ENCODE results near the gene PTAFR.

DNA sequence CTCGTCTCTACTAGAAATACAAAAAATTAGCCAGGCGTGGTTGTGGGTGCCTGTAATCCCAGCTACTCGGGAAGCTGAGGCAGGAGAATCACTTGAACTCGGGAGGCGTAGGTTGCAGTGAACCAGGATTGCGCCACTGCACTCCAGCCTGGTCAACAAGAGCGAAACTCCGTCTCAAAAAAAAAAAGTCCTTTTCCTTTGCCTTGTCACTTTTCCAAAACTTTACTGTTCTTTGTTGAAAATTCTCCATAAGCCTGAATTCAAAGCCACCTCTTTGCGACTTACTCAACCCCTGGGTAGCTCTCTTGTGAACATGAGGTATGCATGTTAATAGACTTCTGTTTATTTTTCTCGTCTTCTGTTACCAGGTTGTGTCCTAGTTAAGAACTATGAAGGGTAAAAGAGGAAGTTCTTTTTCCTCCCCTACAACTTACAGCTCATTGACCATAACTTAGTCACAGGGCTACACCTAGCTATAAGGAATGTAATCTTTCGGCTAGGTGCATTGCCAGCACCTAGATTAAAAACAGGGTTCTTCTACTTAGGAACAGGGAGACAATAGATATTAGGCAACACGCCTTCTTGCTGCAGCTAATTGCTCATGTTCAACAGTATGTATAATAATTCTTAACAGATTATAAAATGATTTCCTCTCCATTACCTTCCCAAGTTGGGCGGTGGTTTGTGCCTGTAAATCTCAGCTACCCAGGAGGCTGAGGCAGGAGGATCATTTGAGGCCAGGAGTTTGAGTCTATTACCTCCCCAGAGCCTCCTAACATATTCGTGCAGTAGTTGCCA is 40.9 kb downstream of the PTAFR start:
- TF ChIP-seq POLR2A (IDR thresholded peaks at IDR 0.05) = no peak
- no peak for TF ChIP-seq CTCF (IDR thresholded peaks at IDR 0.05)

Measured in right lobe of liver (tissue), 4 donors.